CD4-positive, alpha-beta memory T cell (primary cell): ENCODE data around the gene TIAM2. TPM values are rescaled to one million over a fixed set of nuclear protein-coding genes. Genes with fewer than 3 reads are reported as not detected.

Source experiments
- CTCF ChIA-PET: fragments of 350-600 bp; sonication (Branson Sonifier 250); formaldehyde crosslinking; loops from one replicate; lab custom pipeline; 2021; ENCODE audit warnings: inconsistent platforms; ENCODE audit not compliant: partially characterized antibody; lab: Charles Lee
- POLR2A ChIA-PET: fragments of 350-600 bp; sonication (Branson Sonifier 250); formaldehyde crosslinking; loops from one replicate; lab custom pipeline; 2021; ENCODE audit not compliant: partially characterized antibody; lab: Charles Lee
- DNase-seq, 5 donors: peaks; one replicate each; pipeline versions ENCODE4 v3.0.0 to v3.0.0-alpha.2; 2020 to 2022; ENCODE audit warnings: mixed read lengths in 1 of 5
- H3K27ac ChIP-seq: one replicate; pipeline ENCODE4 v1.7.0; 2013; ENCODE audit warnings: low read depth, low read length
- H3K27me3 ChIP-seq: 2 replicates; pipeline ENCODE4 v1.7.0; 2013; ENCODE audit warnings: mild to moderate bottlenecking, low read length, moderate library complexity; ENCODE audit not compliant: insufficient read depth
- H3K36me3 ChIP-seq: 2 replicates; pipeline ENCODE4 v1.7.0; 2013; ENCODE audit warnings: mild to moderate bottlenecking, low read length, moderate library complexity; ENCODE audit not compliant: insufficient read depth
- H3K4me1 ChIP-seq: 2 replicates; pipeline ENCODE4 v1.7.0; 2013; ENCODE audit warnings: mild to moderate bottlenecking, low read length, moderate library complexity; ENCODE audit not compliant: insufficient read depth
- H3K4me3 ChIP-seq, 2 donors: one replicate each; pipeline ENCODE4 v1.7.0; 2013; ENCODE audit warnings: low read length in 2 of 2, mild to moderate bottlenecking in 1 of 2
- H3K9me3 ChIP-seq, 2 donors: one replicate each; pipeline ENCODE4 v1.7.0; 2013; ENCODE audit warnings: low read length in 2 of 2, control low read depth in 1 of 2; ENCODE audit not compliant: control insufficient read depth in 1 of 2
- H3K27ac Mint-ChIP-seq, 7 donors: one replicate each; pipeline ENCODE4 v1.8.0; 2020 to 2021; ENCODE audit warnings: mixed read lengths in 7 of 7, mild to moderate bottlenecking in 6 of 7, inconsistent platforms in 3 of 7, moderate library complexity in 3 of 7
- H3K27me3 Mint-ChIP-seq, 2 donors: one replicate each; pipeline ENCODE4 v1.8.0; 2020 to 2021; ENCODE audit warnings: mixed read lengths in 2 of 2
- H3K36me3 Mint-ChIP-seq, 2 donors: one replicate each; pipeline ENCODE4 v1.8.0; 2020 to 2021; ENCODE audit warnings: mixed read lengths in 2 of 2, inconsistent platforms in 1 of 2, mild to moderate bottlenecking in 1 of 2
- H3K4me1 Mint-ChIP-seq, 4 donors: one replicate each; pipeline ENCODE4 v1.8.0; 2020 to 2021; ENCODE audit warnings: mixed read lengths in 4 of 4, mild to moderate bottlenecking in 1 of 4
- H3K4me3 Mint-ChIP-seq, 8 donors: one replicate each; pipeline ENCODE4 v1.8.0; 2020 to 2021; ENCODE audit warnings: mixed read lengths in 8 of 8, mild to moderate bottlenecking in 7 of 8, moderate library complexity in 6 of 8, inconsistent platforms in 3 of 8
- H3K9me3 Mint-ChIP-seq, 8 donors: one replicate each; pipeline ENCODE4 v1.8.0; 2020 to 2021; ENCODE audit warnings: mixed read lengths in 8 of 8, mild to moderate bottlenecking in 5 of 8, inconsistent platforms in 3 of 8, moderate library complexity in 1 of 8
- intact Hi-C: fragments of 100-400 bp; cut with micrococcal nuclease; formaldehyde crosslinking; loops from one replicate; pipeline ENCODE4 v1.15.1; 2023
- polyA plus RNA-seq, 2 donors: library from polyadenylated mRNA; unstranded; fragments of 300-500 nt; fragmentation: Illumina TruSeq; gene quantifications; one replicate each; pipeline ENCODE4 v1.2.3, GENCODE V29; 2021
- total RNA-seq, 2 experiments: library from RNA; stranded (reverse); gene quantifications; one replicate each; pipeline ENCODE4 v1.2.3, GENCODE V29; 2021

TIAM2 gene
- total and polyA plus RNA-seq, 4 experiments from 2014 or later = 0.15 to 11.1 (median 5.8) TPM

DNA sequence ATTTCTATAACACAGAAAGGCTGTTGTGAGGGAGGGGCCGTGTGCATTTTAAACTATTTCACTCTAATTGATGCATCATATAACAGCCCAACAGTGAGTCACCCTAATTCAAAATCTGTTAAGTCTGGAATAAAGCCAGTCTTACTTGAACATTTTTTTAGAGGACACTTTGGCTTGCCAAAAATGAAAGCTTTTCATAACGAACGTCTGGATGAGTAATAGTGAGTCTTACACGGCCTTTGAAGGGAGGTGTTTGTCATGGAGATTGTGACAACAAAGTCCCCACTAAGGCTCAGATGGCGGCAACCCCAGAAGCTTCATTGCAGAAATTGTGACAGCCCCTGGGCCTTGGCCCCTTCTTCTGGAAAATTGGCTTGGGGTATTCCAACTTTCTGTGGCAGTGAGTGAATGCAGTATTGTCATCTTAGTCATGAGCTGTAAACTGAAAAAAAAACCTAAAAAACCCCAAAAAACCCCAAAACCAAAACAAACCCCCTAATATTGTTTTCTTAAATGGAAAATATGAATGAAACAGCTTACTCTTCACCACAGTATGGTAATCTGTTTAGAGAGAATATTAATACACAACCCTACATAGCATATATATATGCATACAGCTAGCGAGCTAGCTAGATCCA, 176.1 kb downstream of the TIAM2 start:
- Histone ChIP-seq H3K4me3 (peak overlapping the region; percentile 4 to 39), H3K4me1 (peaks cover 21% of the 10 kb centered on the region), H3K27me3 (no peaks in the 10 kb centered on the region), H3K36me3 (no peaks in the 10 kb centered on the region), H3K27ac (peak overlapping the region; percentile 75), H3K9me3 (no peaks in the 10 kb centered on the region)
- Mint-ChIP-seq H3K4me1 (peaks cover 21 to 41% (median 26%) of the 10 kb centered on the region in 4 donors), H3K36me3 (no peaks in the 10 kb centered on the region), H3K9me3 (no peaks in the 10 kb centered on the region), H3K27me3 (no peaks in the 10 kb centered on the region), H3K4me3 (peak overlapping the region; percentile 57 to 86 (median 81)), H3K27ac (peak overlapping the region; percentile 89 to 97 (median 94))
- peak; percentile 70 to 96 (median 78) for DNase-seq
- ChIA-PET CTCF (interaction anchor here (0.8 to 5.2 kb wide), 11 partner anchors 12 to 495 kb away, joined by 3 to 120 read pairs (median 4); no protein-coding TSS in a partner anchor), POLR2A (interaction anchor here (0.6 to 3.6 kb wide), 11 partner anchors 14 to 496 kb away, joined by 3 to 18 read pairs (median 4); partner anchors contain the start of genes SCAF8 and TFB1M)
- intact Hi-C loops = loop anchor here (1.0 to 10.0 kb wide), 3 partner anchors 143 to 438 kb away; partner anchors contain the start of genes SCAF8 and TFB1M

DNA sequence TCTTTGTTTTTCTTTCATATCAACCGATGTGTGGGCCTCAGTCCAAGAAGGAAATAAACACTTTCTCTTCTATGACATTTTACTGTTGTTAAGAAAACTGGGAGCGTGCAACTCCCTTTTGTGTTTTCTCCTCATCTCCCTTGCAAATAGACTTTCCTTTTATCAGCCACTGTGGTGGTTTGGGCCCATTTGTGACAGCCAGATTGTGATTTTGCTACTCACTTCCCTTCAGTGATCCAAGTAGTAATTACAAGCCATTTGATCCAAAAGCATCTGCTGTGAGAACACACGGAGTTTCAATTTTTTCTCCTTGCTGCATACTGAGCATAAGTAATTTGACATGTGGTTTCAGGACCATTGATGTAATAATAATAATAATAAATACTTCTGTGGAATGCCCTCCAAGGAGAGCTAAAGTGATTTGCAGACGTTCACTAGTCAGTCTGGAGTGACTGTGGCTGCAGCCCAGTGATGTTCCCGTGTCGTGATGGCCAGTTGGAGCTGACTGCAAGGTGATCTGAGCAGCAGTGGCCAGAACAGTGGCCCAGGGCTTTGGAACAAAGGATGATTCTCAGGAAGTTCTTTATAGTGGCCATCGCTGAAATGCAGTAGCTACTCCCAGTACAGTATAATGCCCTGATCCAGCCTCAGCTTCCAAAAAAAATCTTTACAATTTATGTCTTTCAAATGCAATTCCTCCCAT, 176.8 kb downstream of the TIAM2 start:
- DNase-seq = peak in 2 of 5 donors; percentile 6 to 45
- peak overlapping the region; percentile 4 to 39 for H3K4me3 ChIP-seq
- H3K27me3 ChIP-seq = no peaks in the 10 kb centered on the region
- H3K36me3 Mint-ChIP-seq = no peaks in the 10 kb centered on the region
- peaks cover 21% of the 10 kb centered on the region for H3K4me1 ChIP-seq
- no peaks in the 10 kb centered on the region for H3K9me3 ChIP-seq
- H3K4me1 Mint-ChIP-seq = peaks cover 21 to 41% (median 26%) of the 10 kb centered on the region in 4 donors
- ChIA-PET POLR2A (interaction anchor here (0.6 to 3.6 kb wide), 10 partner anchors 13 to 496 kb away, joined by 3 to 18 read pairs (median 4); partner anchors contain the start of gene TFB1M), CTCF (interaction anchor here (0.8 to 5.2 kb wide), 11 partner anchors 13 to 496 kb away, joined by 3 to 120 read pairs (median 4); no protein-coding TSS in a partner anchor)
- peak overlapping the region; percentile 75 for H3K27ac ChIP-seq
- no peaks in the 10 kb centered on the region for H3K9me3 Mint-ChIP-seq
- intact Hi-C loops = loop anchor here (1.0 to 10.0 kb wide), 3 partner anchors 142 to 439 kb away; partner anchors contain the start of genes SCAF8 and TFB1M
- H3K4me3 Mint-ChIP-seq = peak overlapping the region; percentile 57 to 86 (median 81)
- no peaks in the 10 kb centered on the region for H3K36me3 ChIP-seq
- H3K27me3 Mint-ChIP-seq = no peaks in the 10 kb centered on the region
- H3K27ac Mint-ChIP-seq = peak overlapping the region; percentile 89 to 97 (median 94)

DNA sequence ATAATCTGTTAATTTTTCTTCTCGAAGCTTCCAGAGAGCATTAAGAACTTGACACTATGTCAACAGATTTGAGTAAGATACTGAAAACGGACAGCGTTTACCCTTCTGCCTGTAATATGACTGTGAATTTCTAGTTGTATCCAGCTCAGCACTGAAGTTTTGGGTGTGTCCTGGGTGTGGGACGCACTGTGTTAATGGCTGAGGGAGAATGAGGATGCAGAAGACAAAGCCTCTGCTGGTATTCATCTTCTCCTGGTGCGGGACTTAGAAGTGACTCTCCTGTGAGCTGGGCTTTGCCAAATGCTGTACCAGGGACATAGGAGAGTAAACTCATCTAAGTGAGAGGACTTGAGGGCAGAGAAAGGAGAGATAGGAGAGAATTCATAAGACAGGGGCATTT, 178.4 kb downstream of the TIAM2 start:
- Mint-ChIP-seq H3K27me3 (no peaks in the 10 kb centered on the region), H3K4me1 (peaks cover 21 to 41% (median 26%) of the 10 kb centered on the region in 4 donors), H3K9me3 (no peaks in the 10 kb centered on the region), H3K27ac (peak overlapping the region in 4 of 7 donors; percentile 4 to 93 (median 38)), H3K36me3 (no peaks in the 10 kb centered on the region), H3K4me3 (peak overlapping the region in 1 of 8 donors; percentile 31)
- Histone ChIP-seq H3K4me1 (peaks cover 21% of the 10 kb centered on the region), H3K9me3 (no peaks in the 10 kb centered on the region), H3K27me3 (no peaks in the 10 kb centered on the region), H3K4me3 (no peak overlapping the region), H3K36me3 (no peaks in the 10 kb centered on the region), H3K27ac (no peak overlapping the region)
- ChIA-PET CTCF (interaction anchor here (0.7 to 5.2 kb wide), 12 partner anchors 9 to 497 kb away, joined by 3 to 120 read pairs (median 3); no protein-coding TSS in a partner anchor), POLR2A (interaction anchor here (0.6 to 1.2 kb wide), 2 partner anchors 141 to 1020 kb away, joined by 3 read pairs; partner anchors contain the start of gene TFB1M)
- no peak for DNase-seq
- intact Hi-C loops = loop anchor here (10.0 kb wide), 1 partner anchor 241 kb away; no protein-coding TSS in a partner anchor

DNA sequence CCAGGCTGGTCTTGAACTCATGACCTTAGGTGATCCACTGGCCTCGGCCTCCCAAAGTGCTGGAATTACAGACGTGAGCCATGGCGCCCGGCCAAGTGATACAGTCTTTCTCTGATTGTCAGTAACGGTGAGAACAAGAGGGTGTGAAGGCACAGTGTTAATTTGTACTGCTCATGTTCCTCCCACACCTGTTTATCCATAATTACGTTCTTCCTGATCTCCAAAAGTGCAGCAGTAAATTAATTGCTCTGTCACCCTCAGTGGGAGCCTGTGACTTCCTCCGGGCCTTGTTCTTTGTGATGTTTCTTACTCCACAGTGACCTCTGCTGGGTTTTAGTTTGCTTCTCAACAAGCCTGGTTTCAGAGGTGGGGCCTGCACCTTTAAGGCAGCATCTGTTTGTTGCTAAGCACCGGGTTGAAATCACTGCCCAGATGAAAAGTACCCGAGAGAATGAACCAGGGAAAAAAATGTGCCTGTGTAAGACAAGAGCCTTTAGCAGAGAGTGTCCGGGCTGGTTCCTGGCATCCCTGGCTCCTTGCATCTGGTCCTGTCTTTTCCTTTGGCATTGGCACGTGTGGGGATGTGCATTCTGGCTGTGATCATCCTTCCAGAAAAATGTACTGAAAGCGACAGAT, 179.6 kb downstream of the TIAM2 start:
- H3K4me1 ChIP-seq = peaks cover 21% of the 10 kb centered on the region
- no peak overlapping the region for H3K4me3 ChIP-seq
- H3K27me3 Mint-ChIP-seq = no peaks in the 10 kb centered on the region
- H3K9me3 Mint-ChIP-seq = no peaks in the 10 kb centered on the region
- peak overlapping the region in 3 of 8 donors; percentile 3 to 26 (median 4) for H3K4me3 Mint-ChIP-seq
- peak; percentile 67 to 81 (median 73) for DNase-seq
- H3K4me1 Mint-ChIP-seq = peaks cover 21 to 41% (median 26%) of the 10 kb centered on the region in 4 donors
- POLR2A ChIA-PET = interaction anchor here (1.2 kb wide), 1 partner anchor 140 kb away, joined by 3 read pairs; the partner anchor contains the start of gene TFB1M
- H3K36me3 ChIP-seq = no peaks in the 10 kb centered on the region
- peak overlapping the region; percentile 5 to 83 (median 62) for H3K27ac Mint-ChIP-seq
- intact Hi-C loops = loop anchor here (1.0 to 10.0 kb wide), 2 partner anchors 240 to 246 kb away; no protein-coding TSS in a partner anchor
- no peaks in the 10 kb centered on the region for H3K27me3 ChIP-seq
- H3K27ac ChIP-seq = no peak overlapping the region
- H3K36me3 Mint-ChIP-seq = no peaks in the 10 kb centered on the region
- no peaks in the 10 kb centered on the region for H3K9me3 ChIP-seq
- CTCF ChIA-PET = interaction anchor here (1.0 to 5.2 kb wide), 10 partner anchors 14 to 499 kb away, joined by 3 to 120 read pairs (median 4); no protein-coding TSS in a partner anchor

DNA sequence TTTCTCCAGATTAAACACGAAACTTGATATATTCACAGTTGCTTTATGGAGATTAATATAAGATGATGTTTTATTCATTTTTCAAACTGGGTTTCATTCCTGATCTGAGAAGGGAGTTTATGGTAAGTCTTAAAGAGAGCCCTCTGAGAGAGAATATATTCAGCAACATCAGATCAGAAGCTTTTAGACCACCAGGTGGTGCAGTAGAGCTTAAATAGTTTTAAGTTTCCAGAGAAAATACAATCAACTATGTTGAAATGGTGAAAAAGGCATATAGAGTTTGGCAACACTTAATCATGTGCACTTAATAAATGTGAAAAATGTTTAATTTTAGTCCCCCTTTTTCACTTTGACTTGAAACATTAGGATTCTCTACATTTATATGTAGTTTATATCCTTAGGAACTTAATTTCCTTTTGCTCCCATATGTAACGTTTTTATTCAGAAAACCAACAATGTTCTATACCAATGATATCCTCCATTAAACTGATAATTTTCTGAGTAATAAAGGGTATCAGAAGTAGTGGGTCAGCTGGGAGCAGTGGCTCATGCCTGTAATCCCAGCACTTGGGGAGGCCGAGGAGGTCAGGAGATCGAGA, 182.3 kb downstream of the TIAM2 start:
- CTCF ChIA-PET = interaction anchor here (0.6 to 5.1 kb wide), 29 partner anchors 8 to 502 kb away, joined by 3 to 73 read pairs (median 4); partner anchors contain the start of gene TFB1M
- POLR2A ChIA-PET = interaction anchor here (1.0 to 1.4 kb wide), 5 partner anchors 10 to 502 kb away, joined by 3 to 10 read pairs (median 3); no protein-coding TSS in a partner anchor
- Mint-ChIP-seq H3K9me3 (no peaks in the 10 kb centered on the region), H3K36me3 (no peaks in the 10 kb centered on the region), H3K27me3 (no peaks in the 10 kb centered on the region), H3K4me1 (peaks cover 6 to 29% (median 10%) of the 10 kb centered on the region in 4 donors), H3K4me3 (no peak overlapping the region), H3K27ac (no peak overlapping the region)
- no peaks in the 10 kb centered on the region for H3K27me3 ChIP-seq
- DNase-seq = peak in 4 of 5 donors; percentile 36 to 49 (median 42)
- intact Hi-C loops = loop anchor here (1.0 to 10.0 kb wide), 4 partner anchors 71 to 237 kb away; no protein-coding TSS in a partner anchor
- H3K27ac ChIP-seq = no peak overlapping the region
- H3K4me1 ChIP-seq = no peaks in the 10 kb centered on the region
- H3K9me3 ChIP-seq = no peaks in the 10 kb centered on the region
- H3K4me3 ChIP-seq = no peak overlapping the region
- H3K36me3 ChIP-seq = no peaks in the 10 kb centered on the region

DNA sequence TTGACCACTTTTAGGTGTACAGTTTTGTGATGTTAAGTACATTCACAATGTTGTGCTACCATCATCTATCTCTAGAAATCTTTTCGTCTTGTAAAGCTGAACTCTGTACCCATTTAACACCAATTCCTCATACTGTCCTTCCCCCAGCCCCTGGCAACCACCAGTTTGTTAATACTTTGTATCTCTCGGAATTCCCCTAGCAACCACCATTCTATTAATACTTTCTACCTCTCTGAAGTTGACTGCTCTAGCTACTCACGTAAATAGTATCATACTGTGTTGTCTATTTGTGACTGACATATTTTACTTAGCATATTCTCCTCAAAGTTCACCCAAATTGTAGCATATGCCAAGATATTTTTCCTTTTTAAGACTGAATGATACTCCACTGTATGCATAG, 186.4 kb downstream of the TIAM2 start:
- Mint-ChIP-seq H3K27ac (peak overlapping the region in 1 of 7 donors; percentile 15), H3K4me3 (no peak overlapping the region), H3K4me1 (peaks cover 3 to 8% (median 6%) of the 10 kb centered on the region in 4 donors), H3K27me3 (no peaks in the 10 kb centered on the region), H3K36me3 (no peaks in the 10 kb centered on the region), H3K9me3 (no peaks in the 10 kb centered on the region)
- H3K27ac ChIP-seq = no peak overlapping the region
- DNase-seq = no peak
- no peaks in the 10 kb centered on the region for H3K9me3 ChIP-seq
- no peaks in the 10 kb centered on the region for H3K36me3 ChIP-seq
- ChIA-PET CTCF (no interaction called here), POLR2A (interaction anchor here (0.6 kb wide), 1 partner anchor 133 kb away, joined by 3 read pairs; the partner anchor contains the start of gene TFB1M)
- no peaks in the 10 kb centered on the region for H3K27me3 ChIP-seq
- no peak overlapping the region for H3K4me3 ChIP-seq
- intact Hi-C loops = no loop called here
- H3K4me1 ChIP-seq = peaks cover 6% of the 10 kb centered on the region
